GM12874 (cell line): Measurements from ENCODE around the gene B3GNT3.

Experiments used
- TF ChIP-seq, protein P1 (sequence below): IDR thresholded peaks from 2 replicates; pipeline ENCODE4 v1.5.1; 2011; ENCODE audit warnings: low read depth, mild to moderate bottlenecking, control low read depth, low read length, moderate library complexity; ENCODE audit not compliant: insufficient read depth

The B3GNT3 gene, protein sequence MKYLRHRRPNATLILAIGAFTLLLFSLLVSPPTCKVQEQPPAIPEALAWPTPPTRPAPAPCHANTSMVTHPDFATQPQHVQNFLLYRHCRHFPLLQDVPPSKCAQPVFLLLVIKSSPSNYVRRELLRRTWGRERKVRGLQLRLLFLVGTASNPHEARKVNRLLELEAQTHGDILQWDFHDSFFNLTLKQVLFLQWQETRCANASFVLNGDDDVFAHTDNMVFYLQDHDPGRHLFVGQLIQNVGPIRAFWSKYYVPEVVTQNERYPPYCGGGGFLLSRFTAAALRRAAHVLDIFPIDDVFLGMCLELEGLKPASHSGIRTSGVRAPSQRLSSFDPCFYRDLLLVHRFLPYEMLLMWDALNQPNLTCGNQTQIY

DNA sequence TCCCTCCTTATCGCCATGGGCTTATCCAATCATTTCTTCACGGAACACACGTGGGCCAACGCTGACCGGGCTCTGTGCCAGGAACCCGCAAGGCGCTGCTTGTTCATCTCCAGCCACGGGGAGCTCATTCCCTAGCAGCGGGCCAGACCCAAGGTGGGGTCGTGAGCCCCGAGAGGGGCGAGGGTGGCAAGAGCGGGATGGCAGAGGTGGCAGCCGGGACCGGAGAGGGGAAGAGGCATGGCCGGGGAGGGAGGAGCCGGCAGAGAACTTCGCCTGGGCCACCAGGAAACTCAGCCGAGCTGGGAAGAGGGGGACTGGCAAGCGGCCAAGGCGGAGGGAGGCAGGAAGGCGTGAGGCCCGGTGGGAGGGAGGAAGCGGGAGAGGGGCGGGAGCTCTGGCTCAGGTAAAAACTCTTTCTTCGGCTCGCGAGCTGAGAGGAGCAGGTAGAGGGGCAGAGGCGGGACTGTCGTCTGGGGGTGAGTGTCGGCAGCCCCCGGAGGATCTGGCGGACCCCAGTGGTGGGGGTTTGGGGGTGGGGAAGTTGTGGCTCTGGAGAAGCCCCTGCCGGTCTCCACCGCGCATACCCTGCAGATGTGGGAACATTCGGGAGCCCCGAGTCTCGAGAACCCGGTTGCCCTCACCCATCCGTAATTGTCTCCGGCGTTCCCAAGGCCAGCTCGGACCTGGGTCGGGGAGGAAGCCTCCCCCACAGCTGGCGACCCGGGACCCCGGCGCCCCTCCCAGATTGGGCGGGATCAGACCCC, at the start of gene B3GNT3:
B3GNT3 (plus strand) TSS at position 408 of the 764 bp plus-strand sequence. CDS start 12,670 bp downstream, outside the sequence.
- TF ChIP-seq, protein P1, sequence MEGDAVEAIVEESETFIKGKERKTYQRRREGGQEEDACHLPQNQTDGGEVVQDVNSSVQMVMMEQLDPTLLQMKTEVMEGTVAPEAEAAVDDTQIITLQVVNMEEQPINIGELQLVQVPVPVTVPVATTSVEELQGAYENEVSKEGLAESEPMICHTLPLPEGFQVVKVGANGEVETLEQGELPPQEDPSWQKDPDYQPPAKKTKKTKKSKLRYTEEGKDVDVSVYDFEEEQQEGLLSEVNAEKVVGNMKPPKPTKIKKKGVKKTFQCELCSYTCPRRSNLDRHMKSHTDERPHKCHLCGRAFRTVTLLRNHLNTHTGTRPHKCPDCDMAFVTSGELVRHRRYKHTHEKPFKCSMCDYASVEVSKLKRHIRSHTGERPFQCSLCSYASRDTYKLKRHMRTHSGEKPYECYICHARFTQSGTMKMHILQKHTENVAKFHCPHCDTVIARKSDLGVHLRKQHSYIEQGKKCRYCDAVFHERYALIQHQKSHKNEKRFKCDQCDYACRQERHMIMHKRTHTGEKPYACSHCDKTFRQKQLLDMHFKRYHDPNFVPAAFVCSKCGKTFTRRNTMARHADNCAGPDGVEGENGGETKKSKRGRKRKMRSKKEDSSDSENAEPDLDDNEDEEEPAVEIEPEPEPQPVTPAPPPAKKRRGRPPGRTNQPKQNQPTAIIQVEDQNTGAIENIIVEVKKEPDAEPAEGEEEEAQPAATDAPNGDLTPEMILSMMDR, result no peak

- TF ChIP-seq, protein P1, result no peak
These were observed 47.5 kb upstream of the B3GNT3 start for GRCh38 chr19:17747205-17748098.

- TF ChIP-seq, protein P1, result no peak
These were observed 45.9 kb upstream of the B3GNT3 start for GRCh38 chr19:17748884-17749638.

DNA sequence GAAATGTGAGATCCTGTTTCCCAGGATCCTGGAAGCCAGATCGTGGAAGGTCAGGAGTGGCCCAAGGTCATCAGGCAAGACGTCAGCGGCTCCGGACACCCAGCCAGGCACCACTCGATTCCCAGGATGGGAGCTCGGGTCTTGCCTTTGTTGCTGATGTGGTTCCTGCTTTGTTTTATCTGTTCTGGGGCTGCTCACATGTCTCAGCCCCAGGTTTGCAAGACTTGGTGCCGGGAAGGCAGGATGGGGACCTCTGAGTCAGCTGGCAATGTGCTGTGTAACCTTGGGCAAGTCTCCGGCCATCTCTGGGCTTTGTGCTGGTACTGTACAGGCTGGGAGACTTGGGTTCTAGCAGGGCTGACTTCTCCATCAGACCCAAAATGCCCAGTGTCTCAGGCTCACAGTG, 45.0 kb upstream of the B3GNT3 start:
- TF ChIP-seq, protein P1, result no peak

DNA sequence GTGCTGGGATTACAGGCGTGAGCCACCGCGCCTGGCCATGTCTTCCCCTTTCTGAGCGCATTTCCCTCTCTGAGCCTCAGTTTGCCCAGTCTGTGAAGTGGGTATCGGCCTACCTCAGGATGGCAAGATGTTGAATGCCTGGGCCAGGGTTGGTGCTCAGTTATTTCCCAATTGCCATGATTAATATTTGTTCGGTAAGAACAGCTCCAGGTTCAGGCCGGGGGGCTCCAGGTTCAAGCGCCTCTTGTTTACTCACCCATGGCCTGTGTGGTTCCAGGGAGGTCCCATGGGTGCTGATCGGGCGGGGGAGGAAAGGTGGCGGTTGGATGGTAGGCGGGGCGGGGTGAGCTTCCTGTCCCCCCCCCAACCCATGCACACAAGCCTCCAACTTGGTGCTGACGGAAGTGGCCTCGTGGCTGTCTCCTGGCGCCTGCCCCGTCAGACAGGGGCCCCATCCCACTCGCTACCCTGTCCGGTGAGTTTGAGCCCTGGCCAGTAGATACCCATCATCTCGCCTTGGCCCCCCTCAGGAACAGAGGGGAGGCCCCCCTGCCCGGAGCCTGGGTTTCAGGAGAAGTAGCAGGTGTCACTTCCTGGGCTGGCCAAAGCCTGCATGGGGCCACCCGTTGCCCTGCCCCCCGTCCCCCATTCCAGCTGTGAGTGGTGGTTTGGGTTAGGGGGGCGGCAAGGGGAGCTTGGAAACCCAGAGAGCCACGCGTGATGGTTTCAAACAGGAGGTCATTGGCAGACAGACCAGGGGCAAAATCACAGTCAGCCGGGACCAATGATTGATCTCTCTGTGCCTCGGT, 43.6 kb upstream of the B3GNT3 start, which contains the start of gene FCHO1:
FCHO1 (plus strand) TSS at position 375 of the 809 bp plus-strand sequence. CDS start 3,688 bp downstream, outside the sequence.
- TF ChIP-seq, protein P1, result no peak

GRCh38 chr19:17751912-17752273, 43.0 kb upstream of the B3GNT3 start:
- TF ChIP-seq, protein P1, result no peak
